CD4-positive, alpha-beta T cell treated with Interleukin-4 for 1 hour (primary cell): ENCODE measurements around the gene MAP2K5.

Experiments used
- DNase-seq, 2 donors: peaks; one replicate each; pipeline ENCODE4 v3.0.0-alpha.2; 2020 to 2022

Gene MAP2K5

GRCh38 chr15:67521783-67522568 lies 20.5 kb upstream of the MAP2K5 start:
- DNase-seq = peak in 1 of 2 donors; percentile 25

- DNase-seq = no peak
These were observed 19.2 kb upstream of the MAP2K5 start for GRCh38 chr15:67523330-67523729.

- DNase-seq = no peak
These were observed 18.3 kb upstream of the MAP2K5 start for GRCh38 chr15:67524235-67524634.

GRCh38 chr15:67528513-67528912 lies 14.0 kb upstream of the MAP2K5 start:
- no peak for DNase-seq

DNA sequence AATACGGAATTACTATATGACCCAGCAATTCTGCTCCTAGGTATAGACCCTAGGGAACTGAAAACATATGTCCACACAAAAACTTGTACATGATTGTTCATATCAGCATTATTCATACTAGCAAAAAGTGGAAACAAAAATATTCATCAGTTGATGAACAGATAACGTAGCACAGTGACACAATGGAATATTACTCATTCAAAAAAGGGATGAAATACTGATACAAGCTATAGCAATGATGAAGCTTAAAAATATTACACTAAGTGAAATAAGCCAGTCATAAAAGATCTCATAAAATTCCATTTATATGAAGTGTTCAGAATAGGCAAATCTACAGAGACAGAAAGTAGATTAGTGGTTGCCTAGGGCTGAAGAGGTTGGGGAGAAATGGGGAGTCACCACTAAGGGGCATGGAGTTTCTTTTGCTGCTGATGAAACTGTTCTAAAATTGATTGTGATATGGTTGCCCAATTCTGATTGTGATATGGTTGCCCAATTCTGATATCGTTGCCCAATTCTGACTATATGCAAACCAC lies 11.1 kb upstream of the MAP2K5 start:
- DNase-seq = no peak

- DNase-seq = no peak
These were observed 8.6 kb upstream of the MAP2K5 start for GRCh38 chr15:67533873-67534272.

- DNase-seq = no peak
These were observed 8.1 kb upstream of the MAP2K5 start for GRCh38 chr15:67534360-67534759.

DNA sequence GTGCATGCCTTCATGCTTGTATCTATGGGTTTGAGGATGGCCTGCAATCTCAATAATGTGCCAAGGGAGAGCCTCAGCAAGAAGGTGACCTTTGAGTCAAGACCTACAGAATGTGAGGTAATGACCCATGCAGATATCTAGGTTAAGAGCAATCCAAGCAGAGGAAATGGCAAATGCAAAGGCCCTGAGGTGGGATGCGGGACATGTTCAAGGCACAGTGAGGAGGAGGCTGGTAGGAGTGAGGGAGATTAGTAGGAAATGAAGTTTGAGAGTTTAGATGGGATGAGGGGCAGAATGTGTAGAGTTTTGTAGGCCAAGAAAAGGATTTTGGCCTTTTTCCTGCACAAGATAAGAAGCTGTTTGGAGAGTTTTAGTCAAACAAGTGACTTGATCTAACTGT lies 4.7 kb upstream of the MAP2K5 start:
- no peak for DNase-seq

DNA sequence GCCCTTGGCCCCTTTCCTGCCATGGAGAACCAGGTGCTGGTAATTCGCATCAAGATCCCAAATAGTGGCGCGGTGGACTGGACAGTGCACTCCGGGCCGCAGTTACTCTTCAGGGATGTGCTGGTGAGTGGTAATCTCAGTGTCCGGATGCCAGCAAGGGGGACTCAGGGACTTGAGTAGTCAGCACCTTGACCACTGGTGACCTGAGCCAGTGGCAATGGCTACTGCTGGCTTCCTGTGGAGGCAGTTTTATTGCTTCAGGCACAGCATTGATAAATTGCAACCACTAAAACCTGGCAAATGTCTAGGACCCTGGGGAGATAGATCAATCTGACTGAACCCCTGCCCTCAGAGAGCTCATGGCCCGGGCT lies 830 bp downstream of the MAP2K5 start:
- no peak for DNase-seq

- DNase-seq = no peak
These were observed 2.0 kb downstream of the MAP2K5 start for GRCh38 chr15:67544475-67544874.

DNA sequence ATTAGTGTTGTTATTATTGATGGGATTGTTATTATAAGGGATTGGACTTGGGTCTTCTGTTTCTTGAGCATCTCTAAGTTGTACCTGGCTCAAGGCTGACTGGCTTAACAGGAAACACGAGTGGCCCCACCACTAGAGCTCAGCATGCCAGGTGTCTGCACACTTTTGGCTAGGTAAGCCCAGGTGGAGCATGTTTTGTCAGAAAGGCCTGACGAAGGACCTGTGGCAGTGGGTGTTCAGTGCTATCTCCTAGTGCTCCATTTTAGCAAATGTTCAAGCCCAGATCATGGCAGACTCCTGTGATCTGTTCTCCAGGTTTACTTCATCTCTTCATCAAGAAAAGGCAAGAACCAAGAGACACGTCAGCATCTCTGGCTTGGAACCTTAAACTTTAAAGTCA lies 3.4 kb downstream of the MAP2K5 start:
- DNase-seq = no peak

GRCh38 chr15:67547064-67547463 lies 4.6 kb downstream of the MAP2K5 start:
- DNase-seq = no peak

DNA sequence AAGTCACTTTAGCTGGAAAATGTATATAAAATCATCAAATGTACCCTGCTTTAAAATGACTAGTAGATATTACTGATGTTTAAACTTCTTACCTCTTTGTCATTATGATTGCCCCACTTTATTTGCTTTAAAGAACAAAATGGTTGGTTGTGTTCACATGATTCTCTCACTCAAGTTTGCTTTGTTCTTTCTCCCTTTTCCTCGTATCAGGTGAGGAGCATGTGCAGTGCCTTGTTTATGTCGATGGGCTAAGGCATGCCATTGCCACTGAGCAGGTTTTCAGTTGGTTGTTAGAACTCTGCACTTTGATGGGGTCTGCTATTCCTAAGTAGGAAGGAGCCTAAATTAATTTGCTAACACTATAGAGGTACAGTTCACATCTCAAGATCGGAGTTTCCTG lies 5.3 kb downstream of the MAP2K5 start:
- DNase-seq = no peak

- no peak for DNase-seq
These were observed 5.8 kb downstream of the MAP2K5 start for GRCh38 chr15:67548236-67548852.

DNA sequence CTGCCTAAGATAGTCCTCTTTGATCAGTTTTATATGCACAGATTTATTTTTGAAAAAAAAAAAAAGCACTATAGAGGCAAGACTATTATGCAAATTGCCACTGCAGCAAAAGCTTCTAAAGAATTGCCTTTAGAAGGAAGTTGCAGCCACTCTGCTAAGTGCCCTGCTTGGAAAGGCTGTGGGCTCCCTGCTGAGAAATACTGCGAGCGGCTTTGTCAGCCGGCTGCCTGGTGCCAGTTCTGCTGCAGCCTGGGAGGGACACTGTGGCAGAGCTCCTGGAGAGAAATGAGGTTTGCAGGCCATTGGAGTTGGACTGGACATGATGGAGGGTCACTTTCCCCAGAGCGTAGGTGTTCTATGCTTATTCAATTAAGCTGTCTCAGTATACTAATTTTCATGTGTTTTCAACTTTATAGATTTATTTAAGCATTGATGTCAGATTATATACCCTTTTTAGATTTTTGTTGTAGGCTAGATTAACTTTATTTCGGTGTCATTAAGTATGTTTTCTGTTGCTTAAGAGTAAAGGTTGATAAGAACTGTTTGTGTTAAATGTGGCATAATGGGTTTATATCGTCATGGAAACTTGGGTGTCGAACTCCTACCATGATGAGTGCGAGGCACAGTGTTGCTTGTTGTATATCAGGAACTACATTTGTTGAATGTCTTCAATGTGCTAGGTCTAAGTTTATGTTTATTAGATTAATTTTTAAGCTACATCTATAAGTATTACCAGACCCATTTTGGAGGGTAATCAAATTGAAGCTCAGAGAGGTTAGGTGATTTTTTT lies 6.6 kb downstream of the MAP2K5 start:
- DNase-seq = no peak

- DNase-seq = no peak
These were observed 7.2 kb downstream of the MAP2K5 start for GRCh38 chr15:67549736-67550135.

DNA sequence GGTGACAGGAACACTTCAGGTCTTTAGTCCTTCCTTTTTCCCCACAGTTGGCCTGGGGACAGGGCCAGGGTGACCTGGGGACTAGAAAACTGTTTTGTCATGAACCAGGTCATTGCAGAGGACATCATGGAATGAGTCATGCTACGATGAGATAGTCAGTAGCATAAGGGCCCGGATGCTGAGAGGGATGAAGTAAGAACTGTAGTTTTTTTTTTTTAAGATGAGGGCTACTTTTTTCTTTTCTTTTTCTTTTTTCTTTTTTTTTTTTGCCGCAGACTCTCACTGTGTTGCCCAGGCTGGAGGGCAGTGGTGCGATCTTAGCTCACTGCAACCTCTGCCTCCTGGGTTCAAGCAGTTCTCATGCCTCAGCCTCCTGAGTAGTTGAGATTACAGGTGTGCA lies 8.0 kb downstream of the MAP2K5 start:
- no peak for DNase-seq

DNA sequence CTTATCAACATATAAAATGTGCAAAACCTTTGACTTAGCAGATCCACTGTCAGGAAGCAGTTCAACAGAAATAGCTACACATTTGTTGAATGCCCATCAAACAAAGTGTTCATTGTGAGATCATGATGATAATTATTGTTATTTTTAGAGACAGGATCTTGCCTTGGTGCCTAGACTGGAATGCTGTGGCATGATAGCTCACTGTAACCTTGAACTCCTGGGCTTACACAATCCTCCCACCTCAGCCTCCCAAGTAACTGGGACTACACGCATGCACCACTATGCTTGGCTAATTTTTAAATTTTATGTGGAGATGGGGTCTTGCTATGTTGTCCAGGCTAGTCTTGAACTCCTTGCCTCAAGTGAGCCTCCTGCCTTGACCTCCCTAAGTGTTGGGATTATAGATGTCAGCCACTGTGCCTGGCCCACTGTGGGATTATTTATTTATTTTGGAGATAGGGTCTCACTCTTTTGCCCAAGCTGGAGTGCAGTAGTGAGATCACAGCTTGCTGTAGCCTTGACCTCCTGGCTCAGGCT lies 8.8 kb downstream of the MAP2K5 start:
- DNase-seq = no peak

- DNase-seq = no peak
These were observed 12.1 kb downstream of the MAP2K5 start for GRCh38 chr15:67554580-67554979.

GRCh38 chr15:67556976-67557570 lies 14.6 kb downstream of the MAP2K5 start:
- DNase-seq = no peak

DNA sequence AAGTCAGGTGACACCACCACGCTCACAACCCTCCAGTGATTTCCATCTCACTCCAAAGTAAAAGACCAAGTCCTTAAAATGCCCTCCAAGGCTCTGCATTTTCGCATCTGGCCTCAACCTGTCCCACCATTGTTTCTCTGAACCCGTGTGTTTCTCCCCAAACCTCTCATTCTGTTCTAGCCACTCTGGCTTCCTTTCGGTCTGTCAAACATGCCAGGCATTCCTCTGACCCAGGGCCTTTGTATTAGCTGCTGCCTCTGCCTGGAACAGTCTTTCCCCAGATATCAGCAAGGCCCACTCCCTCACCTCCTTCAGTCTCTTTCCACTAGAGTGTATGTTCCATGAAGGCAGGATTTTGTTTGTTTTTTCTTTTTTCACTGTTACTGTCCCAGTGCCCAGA lies 16.0 kb downstream of the MAP2K5 start:
- no peak for DNase-seq

DNA sequence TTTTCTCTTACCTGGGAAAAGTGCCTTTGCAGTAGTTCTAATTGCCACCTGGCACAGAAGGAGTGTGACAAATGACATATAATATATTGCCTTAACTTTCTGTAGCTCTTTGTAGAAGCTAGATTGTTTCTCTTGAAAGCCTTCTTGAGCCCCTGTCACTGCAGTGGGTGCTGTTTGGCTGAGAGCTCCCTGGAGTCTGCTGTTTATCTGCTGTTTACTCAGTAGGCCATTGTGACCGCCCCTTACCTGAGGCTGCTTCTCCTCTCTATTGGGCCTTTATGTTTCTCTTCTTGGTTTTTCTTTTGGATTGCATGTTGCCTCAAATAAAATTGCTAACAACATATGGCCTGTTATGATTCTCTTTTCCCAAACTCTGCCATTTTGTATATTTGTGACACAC lies 16.7 kb downstream of the MAP2K5 start:
- no peak for DNase-seq

GRCh38 chr15:67559576-67559975 lies 17.1 kb downstream of the MAP2K5 start:
- DNase-seq = no peak
